Breast epithelium (tissue), 4 donors: Measurements from ENCODE around the gene KYAT1. TPM values are rescaled to one million over a fixed set of nuclear protein-coding genes. Genes with fewer than 3 reads are reported as not detected.

ENCODE experiments used
- DNase-seq, 2 donors: peaks; one replicate each; pipeline ENCODE4 v3.0.0-alpha.2; 2019; ENCODE audit warnings: low spot score in 2 of 2
- H3K27ac ChIP-seq, 2 donors: fragments of 200-600 bp; sonication (generic) in 1 of 2; one replicate each; pipeline ENCODE4 v1.5.1; 2016 to 2019; ENCODE audit warnings: mild to moderate bottlenecking in 1 of 2
- H3K27me3 ChIP-seq, 2 donors: fragments of 200-600 bp; sonication (generic) in 1 of 2; one replicate each; pipeline versions ENCODE4 v1.5.1 to v1.6.0; 2017 to 2019; ENCODE audit warnings: control low read depth in 1 of 2, mild to moderate bottlenecking in 1 of 2
- H3K36me3 ChIP-seq: fragments of 200-600 bp; one replicate; pipeline ENCODE4 v1.5.1; 2019
- H3K4me1 ChIP-seq, 2 donors: fragments of 200-600 bp; sonication (generic); one replicate each; pipeline ENCODE4 v1.5.1; 2016 to 2019; ENCODE audit warnings: control low read depth in 1 of 2
- H3K4me3 ChIP-seq, 3 donors: fragments of 200-600 bp; sonication (generic); 1 replicate in 2 of 3; 2 replicates in 1 of 3; pipeline ENCODE4 v1.5.1; 2016 to 2019; ENCODE audit warnings: mild to moderate bottlenecking in 3 of 3, moderate library complexity in 2 of 3
- H3K9me3 ChIP-seq, 2 donors: fragments of 200-600 bp; sonication (generic) in 1 of 2; one replicate each; pipeline ENCODE4 v1.5.1; 2016 to 2019; ENCODE audit warnings: control low read depth in 1 of 2
- POLR2A ChIP-seq: fragments of 450-650 bp; IDR thresholded peaks from one replicate; pipeline ENCODE4 v1.6.1; 2016; ENCODE audit warnings: antibody characterized with exemption, mild to moderate bottlenecking, moderate library complexity
- POLR2AphosphoS5 ChIP-seq, 3 donors: sonication (generic); formaldehyde crosslinking; IDR thresholded peaks; one replicate each; pipeline ENCODE4 v1.6.1; 2017; ENCODE audit warnings: antibody characterized with exemption in 3 of 3
- intact Hi-C: fragments of 100-400 bp; cut with DNase I; formaldehyde crosslinking; loops from one replicate; pipeline ENCODE4 v1.15.1; 2023; ENCODE audit warnings: low total_unique reads
- total RNA-seq, 3 donors: library from RNA; depleted of rRNA; stranded (reverse); fragments of >200 nt; gene quantifications; one replicate each; pipeline ENCODE4 v1.1.0, GENCODE V29; 2016
- TF ChIP-seq, protein P1 (sequence below), 3 donors: fragments of 450-650 bp; IDR thresholded peaks; one replicate each; pipeline ENCODE4 v1.5.1; 2016 to 2017; ENCODE audit warnings: antibody characterized with exemption in 3 of 3, mild to moderate bottlenecking in 3 of 3, moderate library complexity in 3 of 3

KYAT1 gene
- total RNA-seq, 3 donors from 2014 or later = 3.0 to 7.6 (median 7.2) TPM

DNA sequence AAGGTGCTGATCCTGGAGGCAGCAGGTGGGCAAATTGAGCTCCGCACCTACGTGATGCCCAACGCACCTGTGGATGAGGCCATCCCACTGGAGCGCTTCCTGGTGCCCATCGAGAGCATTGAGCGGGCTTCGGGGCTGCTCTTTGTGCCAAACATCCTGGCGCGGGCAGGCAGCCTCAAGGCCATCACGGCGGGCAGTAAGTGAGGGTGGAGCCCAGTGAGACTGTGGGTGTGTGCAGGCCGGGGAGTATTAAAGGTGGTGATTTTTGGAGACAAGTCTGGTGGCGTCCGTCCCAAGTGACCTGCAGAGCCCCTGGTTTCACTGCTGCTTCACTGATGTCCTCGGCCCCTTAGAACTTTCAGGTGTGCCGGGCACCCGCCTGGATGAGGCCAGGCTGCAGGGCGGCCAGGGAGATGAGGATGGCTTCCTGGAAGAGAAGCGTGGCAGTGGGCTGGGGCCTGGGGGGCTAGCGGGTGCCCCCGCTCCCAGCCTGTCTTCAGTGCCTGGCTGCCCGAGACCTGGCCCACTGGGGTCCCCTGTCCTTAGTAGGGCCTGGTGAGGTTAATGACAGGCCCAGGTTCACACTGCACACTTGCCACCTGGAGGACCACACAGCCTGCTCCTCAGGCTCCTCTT is 59.2 kb downstream of the KYAT1 start:
- no peak for DNase-seq
- Histone ChIP-seq H3K9me3 (no peaks in the 10 kb centered on the region), H3K4me1 (peaks cover 0 to 5% of the 10 kb centered on the region in 2 donors), H3K4me3 (no peak overlapping the region), H3K27ac (peak overlapping the region in 1 of 2 donors; percentile 80), H3K27me3 (no peaks in the 10 kb centered on the region), H3K36me3 (no peaks in the 10 kb centered on the region)
- TF ChIP-seq, protein P1, sequence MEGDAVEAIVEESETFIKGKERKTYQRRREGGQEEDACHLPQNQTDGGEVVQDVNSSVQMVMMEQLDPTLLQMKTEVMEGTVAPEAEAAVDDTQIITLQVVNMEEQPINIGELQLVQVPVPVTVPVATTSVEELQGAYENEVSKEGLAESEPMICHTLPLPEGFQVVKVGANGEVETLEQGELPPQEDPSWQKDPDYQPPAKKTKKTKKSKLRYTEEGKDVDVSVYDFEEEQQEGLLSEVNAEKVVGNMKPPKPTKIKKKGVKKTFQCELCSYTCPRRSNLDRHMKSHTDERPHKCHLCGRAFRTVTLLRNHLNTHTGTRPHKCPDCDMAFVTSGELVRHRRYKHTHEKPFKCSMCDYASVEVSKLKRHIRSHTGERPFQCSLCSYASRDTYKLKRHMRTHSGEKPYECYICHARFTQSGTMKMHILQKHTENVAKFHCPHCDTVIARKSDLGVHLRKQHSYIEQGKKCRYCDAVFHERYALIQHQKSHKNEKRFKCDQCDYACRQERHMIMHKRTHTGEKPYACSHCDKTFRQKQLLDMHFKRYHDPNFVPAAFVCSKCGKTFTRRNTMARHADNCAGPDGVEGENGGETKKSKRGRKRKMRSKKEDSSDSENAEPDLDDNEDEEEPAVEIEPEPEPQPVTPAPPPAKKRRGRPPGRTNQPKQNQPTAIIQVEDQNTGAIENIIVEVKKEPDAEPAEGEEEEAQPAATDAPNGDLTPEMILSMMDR (IDR thresholded peaks at IDR 0.05) = no peak
- TF ChIP-seq POLR2AphosphoS5 (IDR thresholded peaks at IDR 0.05) (no peak), POLR2A (no peak)
- intact Hi-C loops = no loop called here

DNA sequence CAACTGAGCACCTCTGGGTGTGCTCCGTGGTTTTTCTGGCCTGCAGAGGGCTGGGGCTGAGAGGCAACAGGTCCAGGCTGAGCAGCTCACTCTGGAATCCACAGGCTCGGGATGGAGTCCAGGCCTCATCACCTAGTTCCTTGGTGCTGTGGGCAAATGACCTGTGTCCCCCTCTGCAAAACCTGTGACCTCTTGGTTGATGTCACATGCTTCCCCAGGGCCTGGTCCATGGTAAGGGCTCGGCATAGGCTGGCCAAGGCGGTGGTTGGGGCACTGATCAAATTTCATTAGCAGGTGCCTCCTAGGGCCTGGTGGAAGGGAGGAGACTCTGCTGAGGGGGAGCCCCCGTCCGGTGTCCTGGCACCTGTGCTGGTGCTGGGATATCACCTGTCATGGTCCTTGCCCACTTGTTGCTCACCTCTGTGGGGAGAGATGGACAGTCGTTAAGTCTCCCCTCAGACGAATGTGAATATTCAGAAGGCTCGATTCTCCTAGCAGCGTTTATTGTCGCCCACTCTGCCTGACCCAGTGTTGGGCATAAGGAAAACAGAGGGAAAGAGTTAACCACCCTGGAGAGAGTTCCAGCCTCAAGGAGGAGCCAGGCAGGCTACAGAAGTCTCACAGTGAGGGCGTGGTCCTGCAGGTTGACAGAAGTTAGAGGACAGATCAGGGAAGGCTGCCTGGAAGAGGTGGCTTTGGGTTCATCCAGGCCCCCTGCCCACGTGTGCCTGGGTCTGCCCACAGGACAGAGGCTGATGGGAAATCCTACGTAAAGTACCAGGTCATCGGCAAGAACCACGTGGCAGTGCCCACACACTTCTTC is 60.0 kb downstream of the KYAT1 start:
- no peak for TF ChIP-seq POLR2A
- TF ChIP-seq POLR2AphosphoS5 (IDR thresholded peaks at IDR 0.05) = no peak
- TF ChIP-seq, protein P1 (IDR thresholded peaks at IDR 0.05) = no peak
- no peaks in the 10 kb centered on the region for H3K27me3 ChIP-seq
- peaks cover 0 to 5% of the 10 kb centered on the region in 2 donors for H3K4me1 ChIP-seq
- no peaks in the 10 kb centered on the region for H3K36me3 ChIP-seq
- H3K27ac ChIP-seq = no peak overlapping the region
- no peaks in the 10 kb centered on the region for H3K9me3 ChIP-seq
- intact Hi-C loops = no loop called here
- H3K4me3 ChIP-seq = no peak overlapping the region
- no peak for DNase-seq

DNA sequence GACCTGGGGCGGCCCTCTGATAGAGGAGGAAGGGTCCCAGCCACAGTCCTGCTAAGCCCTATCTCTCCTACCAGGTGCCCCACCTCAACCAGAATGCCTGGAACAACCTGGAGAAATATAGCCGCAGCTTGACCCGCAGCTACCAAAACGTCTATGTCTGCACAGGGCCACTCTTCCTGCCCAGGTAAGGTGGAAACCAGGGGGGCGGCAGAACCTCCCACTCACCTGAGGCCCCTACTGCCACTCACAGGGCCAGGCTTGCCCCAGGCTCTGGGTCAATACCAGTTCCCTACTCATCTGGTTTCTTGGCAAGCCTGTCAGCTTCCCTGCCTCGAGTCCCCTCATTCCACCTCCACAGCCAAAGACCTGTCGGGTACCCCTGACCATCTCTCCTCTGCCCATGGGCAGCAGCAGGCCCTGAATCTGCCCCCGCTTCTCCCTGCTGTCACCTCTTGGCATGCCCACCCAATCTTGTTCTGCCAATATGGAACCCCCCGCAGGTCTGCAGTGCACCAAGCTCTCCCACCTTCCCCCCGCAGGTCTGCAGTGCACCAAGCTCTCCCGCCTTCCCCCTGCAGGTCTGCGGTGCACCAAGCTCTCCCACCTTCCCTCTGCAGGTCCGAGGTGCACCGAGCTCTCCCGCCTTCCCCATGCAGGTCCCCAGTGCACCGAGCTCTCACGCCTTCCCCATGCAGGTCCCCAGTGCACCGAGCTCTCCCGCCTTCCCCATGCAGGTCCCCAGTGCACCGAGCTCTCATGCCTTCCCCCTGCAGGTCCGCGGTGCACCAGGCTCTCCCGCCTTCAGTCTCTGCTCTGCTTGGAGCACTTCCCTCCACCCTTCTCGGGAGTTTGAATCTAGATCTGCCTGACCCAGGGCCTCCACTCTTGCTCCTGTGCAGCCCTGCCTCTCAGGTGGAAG is 60.8 kb downstream of the KYAT1 start:
- Histone ChIP-seq H3K4me3 (no peak overlapping the region), H3K4me1 (peaks cover 0 to 5% of the 10 kb centered on the region in 2 donors), H3K27me3 (no peaks in the 10 kb centered on the region), H3K36me3 (no peaks in the 10 kb centered on the region), H3K27ac (no peak overlapping the region), H3K9me3 (no peaks in the 10 kb centered on the region)
- no peak for DNase-seq
- intact Hi-C loops = no loop called here
- TF ChIP-seq POLR2AphosphoS5 (IDR thresholded peaks at IDR 0.05) (no peak), POLR2A (no peak)
- TF ChIP-seq, protein P1 (IDR thresholded peaks at IDR 0.05) = no peak

- H3K4me1 ChIP-seq = peaks cover 0 to 5% of the 10 kb centered on the region in 2 donors
- no peaks in the 10 kb centered on the region for H3K36me3 ChIP-seq
- no peak overlapping the region for H3K27ac ChIP-seq
- intact Hi-C loops = loop anchor here (1.0 kb wide), 1 partner anchor 460 kb away; no protein-coding TSS in a partner anchor
- H3K9me3 ChIP-seq = no peaks in the 10 kb centered on the region
- TF ChIP-seq POLR2AphosphoS5 (IDR thresholded peaks at IDR 0.05) (no peak), POLR2A (no peak)
- TF ChIP-seq, protein P1 (IDR thresholded peaks at IDR 0.05) = no peak
- H3K4me3 ChIP-seq = peak overlapping the region in 2 of 3 donors; percentile 69 to 90
- no peak for DNase-seq
- no peaks in the 10 kb centered on the region for H3K27me3 ChIP-seq
Observed at GRCh38 chr9:128819716-128820664, 61.8 kb downstream of the KYAT1 start.
